ENCODE measurements around the gene MAP3K14.

DNA sequence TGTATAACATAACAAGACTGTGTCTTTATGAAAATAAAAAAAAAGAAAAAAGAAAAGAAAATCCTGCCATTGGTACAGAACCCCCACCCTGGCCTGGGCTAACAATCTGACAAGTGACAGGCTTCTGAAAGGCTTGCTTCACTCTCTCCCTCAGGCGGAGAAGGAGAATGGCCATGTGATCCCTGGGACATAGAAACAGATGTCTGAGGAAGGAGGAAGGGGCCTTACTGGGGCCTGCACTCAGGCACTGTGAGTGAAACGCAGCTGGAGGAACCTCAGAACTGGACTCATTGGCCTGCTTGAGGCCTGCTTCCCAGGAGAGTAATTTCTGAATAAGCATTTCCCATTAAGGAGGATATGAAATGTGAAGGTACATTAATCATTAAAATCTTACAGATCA lies 17.5 kb downstream of the MAP3K14 start:
- no peak for TF ChIP-seq POLR2A (IDR thresholded peaks at IDR 0.05; ENCODE audit: low read depth, low read length)
- no peak for TF ChIP-seq MAZ (IDR thresholded peaks at IDR 0.05; ENCODE audit: borderline replicate concordance, low read depth, low read length)
- TF ChIP-seq NFE2L2 (IDR thresholded peaks at IDR 0.05; ENCODE audit: low read depth, low read length) = no peak
- TF ChIP-seq, protein P1, sequence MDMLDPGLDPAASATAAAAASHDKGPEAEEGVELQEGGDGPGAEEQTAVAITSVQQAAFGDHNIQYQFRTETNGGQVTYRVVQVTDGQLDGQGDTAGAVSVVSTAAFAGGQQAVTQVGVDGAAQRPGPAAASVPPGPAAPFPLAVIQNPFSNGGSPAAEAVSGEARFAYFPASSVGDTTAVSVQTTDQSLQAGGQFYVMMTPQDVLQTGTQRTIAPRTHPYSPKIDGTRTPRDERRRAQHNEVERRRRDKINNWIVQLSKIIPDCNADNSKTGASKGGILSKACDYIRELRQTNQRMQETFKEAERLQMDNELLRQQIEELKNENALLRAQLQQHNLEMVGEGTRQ (IDR thresholded peaks at IDR 0.05; ENCODE audit: low read depth, low read length) = no peak
- TF ChIP-seq, protein P2, sequence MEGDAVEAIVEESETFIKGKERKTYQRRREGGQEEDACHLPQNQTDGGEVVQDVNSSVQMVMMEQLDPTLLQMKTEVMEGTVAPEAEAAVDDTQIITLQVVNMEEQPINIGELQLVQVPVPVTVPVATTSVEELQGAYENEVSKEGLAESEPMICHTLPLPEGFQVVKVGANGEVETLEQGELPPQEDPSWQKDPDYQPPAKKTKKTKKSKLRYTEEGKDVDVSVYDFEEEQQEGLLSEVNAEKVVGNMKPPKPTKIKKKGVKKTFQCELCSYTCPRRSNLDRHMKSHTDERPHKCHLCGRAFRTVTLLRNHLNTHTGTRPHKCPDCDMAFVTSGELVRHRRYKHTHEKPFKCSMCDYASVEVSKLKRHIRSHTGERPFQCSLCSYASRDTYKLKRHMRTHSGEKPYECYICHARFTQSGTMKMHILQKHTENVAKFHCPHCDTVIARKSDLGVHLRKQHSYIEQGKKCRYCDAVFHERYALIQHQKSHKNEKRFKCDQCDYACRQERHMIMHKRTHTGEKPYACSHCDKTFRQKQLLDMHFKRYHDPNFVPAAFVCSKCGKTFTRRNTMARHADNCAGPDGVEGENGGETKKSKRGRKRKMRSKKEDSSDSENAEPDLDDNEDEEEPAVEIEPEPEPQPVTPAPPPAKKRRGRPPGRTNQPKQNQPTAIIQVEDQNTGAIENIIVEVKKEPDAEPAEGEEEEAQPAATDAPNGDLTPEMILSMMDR (conservative IDR thresholded peaks at IDR 0.05; ENCODE audit: low read depth, low read length) = no peak
- no peak for TF ChIP-seq CHD1 (IDR thresholded peaks at IDR 0.05; ENCODE audit: low read depth, low read length)
- TF ChIP-seq RCOR1 (IDR thresholded peaks at IDR 0.05; ENCODE audit: insufficient replicate concordance, low read length) = no peak
- no peak for TF ChIP-seq MXI1 (IDR thresholded peaks at IDR 0.05; ENCODE audit: borderline replicate concordance, low read depth, low read length)
- TF ChIP-seq, protein P3, sequence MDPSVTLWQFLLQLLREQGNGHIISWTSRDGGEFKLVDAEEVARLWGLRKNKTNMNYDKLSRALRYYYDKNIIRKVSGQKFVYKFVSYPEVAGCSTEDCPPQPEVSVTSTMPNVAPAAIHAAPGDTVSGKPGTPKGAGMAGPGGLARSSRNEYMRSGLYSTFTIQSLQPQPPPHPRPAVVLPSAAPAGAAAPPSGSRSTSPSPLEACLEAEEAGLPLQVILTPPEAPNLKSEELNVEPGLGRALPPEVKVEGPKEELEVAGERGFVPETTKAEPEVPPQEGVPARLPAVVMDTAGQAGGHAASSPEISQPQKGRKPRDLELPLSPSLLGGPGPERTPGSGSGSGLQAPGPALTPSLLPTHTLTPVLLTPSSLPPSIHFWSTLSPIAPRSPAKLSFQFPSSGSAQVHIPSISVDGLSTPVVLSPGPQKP (IDR thresholded peaks at IDR 0.05; ENCODE audit: borderline replicate concordance, low read depth, low read length) = no peak
- TF ChIP-seq RFX5 (IDR thresholded peaks at IDR 0.05; ENCODE audit: low read depth, low read length) = no peak
